Measurements from ENCODE around the gene CACNA2D3.

GRCh38 chr3:54304877-54305276, 182.5 kb downstream of the CACNA2D3 start:
- TF ChIP-seq POLR2AphosphoS5 (IDR thresholded peaks at IDR 0.05), result no peak
- TF ChIP-seq CTCF (IDR thresholded peaks at IDR 0.05), result no peak

All from upper lobe of left lung (tissue), 4 donors.